ENCODE data around the gene ARHGAP26. TPM values are rescaled to one million over a fixed set of nuclear protein-coding genes. Genes with fewer than 3 reads are reported as not detected.
A peak's percentile ranks its signal among the peaks of the same experiment; 100 is the strongest.

ARHGAP26 gene
- total and polyA plus RNA-seq, 2 donors (not counting 1 experiment from before 2014, with no cell fraction given), result 4.1 to 6.8 TPM

DNA sequence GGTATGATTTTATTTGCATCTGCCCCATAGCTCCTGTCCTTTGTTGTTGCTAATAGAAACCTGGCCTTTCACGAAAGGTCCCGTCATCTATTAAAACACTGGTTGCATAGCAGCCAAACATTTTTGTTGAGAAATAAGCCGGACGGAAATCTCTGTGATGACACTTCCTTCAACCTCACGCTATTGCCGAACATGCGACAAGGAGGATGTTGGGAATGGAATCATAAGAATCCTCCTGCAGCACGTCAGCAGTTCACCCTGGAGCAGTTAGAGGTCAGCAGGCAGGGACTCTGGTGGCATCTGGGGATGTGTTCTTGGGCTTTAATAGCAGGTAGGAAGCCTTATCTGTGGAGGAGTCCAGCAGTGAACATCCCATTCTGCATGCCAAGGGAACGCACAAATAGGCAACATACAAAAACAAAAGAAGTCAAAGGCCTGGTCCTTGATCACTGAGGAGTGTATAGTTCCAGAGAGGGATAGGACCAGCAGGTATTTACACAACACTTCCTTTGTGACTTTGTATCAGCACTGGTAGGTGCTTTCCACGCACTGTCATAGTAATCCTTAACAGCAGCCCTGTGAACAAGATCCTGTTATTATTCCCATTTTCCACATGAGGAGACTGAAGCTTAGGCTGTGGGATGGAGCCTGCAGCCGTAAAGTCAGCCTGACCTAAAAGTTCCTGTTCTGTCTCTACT lies 33.4 kb downstream of the ARHGAP26 start:
- no peak overlapping the region for H3K9ac ChIP-seq (ENCODE audit: insufficient read depth, low read length)
- no peak overlapping the region for H3K4me2 ChIP-seq (ENCODE audit: extremely low read depth, insufficient read depth, low read length)
- H3K27ac ChIP-seq (ENCODE audit: insufficient read depth, low read length), result peak overlapping the region; percentile 37
- peak in 1 of 2 donors; percentile 58 for DNase-seq (ENCODE audit: low read depth in 2 of 2)
- H3K27me3 ChIP-seq (ENCODE audit: control insufficient read depth, insufficient read depth, low read length), result no peaks in the 10 kb centered on the region
- H3K4me3 ChIP-seq (replicated peaks in 1 of 4; ENCODE audit: control extremely low read depth in 1 of 4, insufficient read depth in 1 of 4, low read depth in 3 of 4, low read length in 4 of 4), result no peak overlapping the region
- no peaks in the 10 kb centered on the region for H3K36me3 ChIP-seq (ENCODE audit: control insufficient read depth, insufficient read depth, low read length)
- no peak overlapping the region for H2AFZ ChIP-seq (ENCODE audit: low read length)
- TF ChIP-seq, protein P1, sequence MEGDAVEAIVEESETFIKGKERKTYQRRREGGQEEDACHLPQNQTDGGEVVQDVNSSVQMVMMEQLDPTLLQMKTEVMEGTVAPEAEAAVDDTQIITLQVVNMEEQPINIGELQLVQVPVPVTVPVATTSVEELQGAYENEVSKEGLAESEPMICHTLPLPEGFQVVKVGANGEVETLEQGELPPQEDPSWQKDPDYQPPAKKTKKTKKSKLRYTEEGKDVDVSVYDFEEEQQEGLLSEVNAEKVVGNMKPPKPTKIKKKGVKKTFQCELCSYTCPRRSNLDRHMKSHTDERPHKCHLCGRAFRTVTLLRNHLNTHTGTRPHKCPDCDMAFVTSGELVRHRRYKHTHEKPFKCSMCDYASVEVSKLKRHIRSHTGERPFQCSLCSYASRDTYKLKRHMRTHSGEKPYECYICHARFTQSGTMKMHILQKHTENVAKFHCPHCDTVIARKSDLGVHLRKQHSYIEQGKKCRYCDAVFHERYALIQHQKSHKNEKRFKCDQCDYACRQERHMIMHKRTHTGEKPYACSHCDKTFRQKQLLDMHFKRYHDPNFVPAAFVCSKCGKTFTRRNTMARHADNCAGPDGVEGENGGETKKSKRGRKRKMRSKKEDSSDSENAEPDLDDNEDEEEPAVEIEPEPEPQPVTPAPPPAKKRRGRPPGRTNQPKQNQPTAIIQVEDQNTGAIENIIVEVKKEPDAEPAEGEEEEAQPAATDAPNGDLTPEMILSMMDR (conservative IDR thresholded peaks at IDR 0.05 in 1 of 2, IDR thresholded peaks at IDR 0.05 in 1 of 2; ENCODE audit: low read depth in 1 of 2, low read length in 2 of 2), result no peak
- no peak for TF ChIP-seq EZH2 (IDR thresholded peaks at IDR 0.05; ENCODE audit: low read length, missing control alignments)
- no peaks in the 10 kb centered on the region for H3K79me2 ChIP-seq (ENCODE audit: control insufficient read depth, insufficient read depth, low read length)
- no peaks in the 10 kb centered on the region for H3K9me3 ChIP-seq (ENCODE audit: control insufficient read depth, insufficient read depth, low read depth, low read length)
- H4K20me1 ChIP-seq (ENCODE audit: control insufficient read depth, extremely low read depth, insufficient read depth, low read length), result no peaks in the 10 kb centered on the region
- H3K4me1 ChIP-seq (ENCODE audit: control insufficient read depth, extremely low read depth, insufficient read depth, low read length), result no peaks in the 10 kb centered on the region

DNA sequence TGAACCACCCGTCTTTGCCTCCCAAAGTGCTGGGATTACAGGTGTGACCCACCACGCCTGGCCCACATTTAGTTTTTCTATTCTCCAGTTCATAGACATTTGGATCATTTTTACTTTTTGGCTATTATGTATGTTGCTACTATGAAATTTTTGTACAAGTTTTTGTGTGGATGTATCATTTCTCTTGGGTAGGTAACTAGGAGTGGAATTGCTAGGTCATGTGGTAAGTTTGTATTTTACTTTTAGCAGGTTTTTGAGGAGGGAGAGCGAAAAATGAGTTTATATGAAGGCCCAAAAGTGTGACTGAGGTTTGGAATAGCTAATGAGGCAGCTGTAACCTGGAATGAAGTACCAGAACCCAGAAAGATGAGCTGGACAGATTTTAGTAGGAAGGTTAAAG lies 35.2 kb downstream of the ARHGAP26 start:
- TF ChIP-seq, protein P1 (conservative IDR thresholded peaks at IDR 0.05 in 1 of 2, IDR thresholded peaks at IDR 0.05 in 1 of 2; ENCODE audit: low read depth in 1 of 2, low read length in 2 of 2), result no peak
- TF ChIP-seq EZH2 (IDR thresholded peaks at IDR 0.05; ENCODE audit: low read length, missing control alignments), result no peak
- no peaks in the 10 kb centered on the region for H3K4me1 ChIP-seq (ENCODE audit: control insufficient read depth, extremely low read depth, insufficient read depth, low read length)

DNA sequence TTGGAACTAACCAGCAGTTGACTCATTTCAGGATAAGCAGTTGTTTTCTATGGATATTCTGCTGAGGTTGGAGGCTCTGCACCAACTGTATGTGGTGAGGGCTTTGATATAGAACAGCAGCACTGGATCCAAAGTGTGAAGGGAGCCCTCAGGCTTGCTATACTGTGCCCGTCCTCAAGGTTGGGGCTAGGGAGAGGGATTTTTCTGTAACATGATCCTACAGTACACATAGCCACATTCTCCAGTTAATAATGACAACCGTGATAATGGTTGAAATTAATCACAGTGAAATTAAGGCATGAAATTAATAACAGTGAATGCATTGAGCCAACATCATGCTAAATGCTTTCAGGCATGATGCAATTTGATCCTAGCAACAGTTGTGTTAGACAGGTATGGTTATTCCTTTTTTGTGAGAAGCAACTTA lies 36.7 kb downstream of the ARHGAP26 start:
- Histone ChIP-seq H4K20me1 (ENCODE audit: control insufficient read depth, extremely low read depth, insufficient read depth, low read length) (no peaks in the 10 kb centered on the region), H3K4me1 (ENCODE audit: control insufficient read depth, extremely low read depth, insufficient read depth, low read length) (no peaks in the 10 kb centered on the region), H3K4me3 (replicated peaks in 1 of 4; ENCODE audit: control extremely low read depth in 1 of 4, insufficient read depth in 1 of 4, low read depth in 3 of 4, low read length in 4 of 4) (no peak overlapping the region), H3K9me3 (ENCODE audit: control insufficient read depth, insufficient read depth, low read depth, low read length) (no peaks in the 10 kb centered on the region), H2AFZ (ENCODE audit: low read length) (no peak overlapping the region), H3K9ac (ENCODE audit: insufficient read depth, low read length) (no peak overlapping the region), H3K27ac (ENCODE audit: insufficient read depth, low read length) (no peak overlapping the region), H3K27me3 (ENCODE audit: control insufficient read depth, insufficient read depth, low read length) (no peaks in the 10 kb centered on the region), H3K4me2 (ENCODE audit: extremely low read depth, insufficient read depth, low read length) (no peak overlapping the region), H3K36me3 (ENCODE audit: control insufficient read depth, insufficient read depth, low read length) (no peaks in the 10 kb centered on the region), H3K79me2 (ENCODE audit: control insufficient read depth, insufficient read depth, low read length) (no peaks in the 10 kb centered on the region)
- DNase-seq (ENCODE audit: low read depth in 2 of 2), result no peak
- TF ChIP-seq, protein P1 (conservative IDR thresholded peaks at IDR 0.05 in 1 of 2, IDR thresholded peaks at IDR 0.05 in 1 of 2; ENCODE audit: low read depth in 1 of 2, low read length in 2 of 2), result no peak
- no peak for TF ChIP-seq EZH2 (IDR thresholded peaks at IDR 0.05; ENCODE audit: low read length, missing control alignments)

More for the DNA sequence above, 35.2 kb downstream of the ARHGAP26 start:
- no peak overlapping the region for H3K4me3 ChIP-seq (replicated peaks in 1 of 4; ENCODE audit: control extremely low read depth in 1 of 4, insufficient read depth in 1 of 4, low read depth in 3 of 4, low read length in 4 of 4)
- H4K20me1 ChIP-seq (ENCODE audit: control insufficient read depth, extremely low read depth, insufficient read depth, low read length), result no peaks in the 10 kb centered on the region
- H3K36me3 ChIP-seq (ENCODE audit: control insufficient read depth, insufficient read depth, low read length), result no peaks in the 10 kb centered on the region
- no peak overlapping the region for H2AFZ ChIP-seq (ENCODE audit: low read length)
- DNase-seq (ENCODE audit: low read depth in 2 of 2), result no peak
- H3K9me3 ChIP-seq (ENCODE audit: control insufficient read depth, insufficient read depth, low read depth, low read length), result no peaks in the 10 kb centered on the region
- no peak overlapping the region for H3K4me2 ChIP-seq (ENCODE audit: extremely low read depth, insufficient read depth, low read length)
- no peaks in the 10 kb centered on the region for H3K79me2 ChIP-seq (ENCODE audit: control insufficient read depth, insufficient read depth, low read length)
- no peak overlapping the region for H3K9ac ChIP-seq (ENCODE audit: insufficient read depth, low read length)
- no peaks in the 10 kb centered on the region for H3K27me3 ChIP-seq (ENCODE audit: control insufficient read depth, insufficient read depth, low read length)
- H3K27ac ChIP-seq (ENCODE audit: insufficient read depth, low read length), result no peak overlapping the region
